Measurements from ENCODE around the gene KLHDC7B. TPM values are rescaled to one million over a fixed set of nuclear protein-coding genes. Genes with fewer than 3 reads are reported as not detected.

The KLHDC7B gene
- total RNA-seq, 1 experiment from 2014 or later, result 4.5 TPM

GRCh38 chr22:50520826-50521453, 24.8 kb upstream of the KLHDC7B start:
- Histone ChIP-seq H3K9me2 (replicated peaks; ENCODE audit: insufficient read depth, low read length) (no peaks in the 10 kb centered on the region), H3K9me3 (ENCODE audit: low read length) (no peaks in the 10 kb centered on the region), H3K27ac (ENCODE audit: low read length) (no peak overlapping the region), H2AFZ (ENCODE audit: low read length) (no peak overlapping the region), H3K9ac (ENCODE audit: low read length) (no peak overlapping the region), H3K4me2 (ENCODE audit: low read depth, low read length, poor library complexity, severe bottlenecking) (no peak overlapping the region), H3K4me1 (ENCODE audit: low read length) (peaks cover 16% of the 10 kb centered on the region), H3K4me3 (ENCODE audit: low read length) (no peak overlapping the region), H4K20me1 (ENCODE audit: insufficient read depth, low read depth, low read length) (peaks cover 14% of the 10 kb centered on the region), H3K79me2 (ENCODE audit: low read length) (peaks cover 30% of the 10 kb centered on the region), H3K27me3 (ENCODE audit: low read length) (no peaks in the 10 kb centered on the region), H3K36me3 (ENCODE audit: insufficient read depth, low read length) (0 out of 2 replicates have a peak, but pooled peaks cover 3% of the 10 kb centered on the region)
- DNase-seq, result no peak

DNA sequence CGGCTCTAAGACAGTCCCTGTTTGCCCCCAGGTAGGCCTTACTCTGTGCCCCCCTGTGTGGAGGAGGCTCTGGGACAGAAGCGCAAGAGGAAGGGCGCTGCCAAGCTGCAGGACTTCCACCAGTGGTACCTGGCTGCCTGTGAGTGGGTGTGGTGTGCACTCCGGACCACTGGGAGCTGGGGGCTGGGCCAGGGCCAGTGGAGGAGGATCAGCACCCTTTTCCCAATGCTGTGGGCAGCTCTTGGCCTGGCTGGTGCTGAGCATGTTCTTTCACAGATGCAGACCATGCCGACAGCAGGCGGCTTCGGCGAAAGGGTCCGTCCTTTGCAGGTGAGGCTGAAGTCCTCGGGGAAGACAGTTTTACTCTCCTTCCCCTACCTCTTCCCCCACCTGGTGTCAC, 24.0 kb upstream of the KLHDC7B start:
- Histone ChIP-seq H3K79me2 (ENCODE audit: low read length) (peaks cover 23% of the 10 kb centered on the region), H3K4me1 (ENCODE audit: low read length) (peaks cover 19% of the 10 kb centered on the region), H3K4me2 (ENCODE audit: low read depth, low read length, poor library complexity, severe bottlenecking) (no peak overlapping the region), H4K20me1 (ENCODE audit: insufficient read depth, low read depth, low read length) (peaks cover 14% of the 10 kb centered on the region), H3K4me3 (ENCODE audit: low read length) (no peak overlapping the region), H3K27ac (ENCODE audit: low read length) (no peak overlapping the region), H2AFZ (ENCODE audit: low read length) (no peak overlapping the region), H3K27me3 (ENCODE audit: low read length) (no peaks in the 10 kb centered on the region), H3K36me3 (ENCODE audit: insufficient read depth, low read length) (0 out of 2 replicates have a peak, but pooled peaks cover 3% of the 10 kb centered on the region), H3K9me2 (replicated peaks; ENCODE audit: insufficient read depth, low read length) (no peaks in the 10 kb centered on the region), H3K9me3 (ENCODE audit: low read length) (no peaks in the 10 kb centered on the region), H3K9ac (ENCODE audit: low read length) (no peak overlapping the region)
- no peak for DNase-seq

- DNase-seq, result no peak
- no peaks in the 10 kb centered on the region for H3K9me3 ChIP-seq (ENCODE audit: low read length)
- H3K27me3 ChIP-seq (ENCODE audit: low read length), result no peaks in the 10 kb centered on the region
- H4K20me1 ChIP-seq (ENCODE audit: insufficient read depth, low read depth, low read length), result peaks cover 14% of the 10 kb centered on the region
- no peak overlapping the region for H3K4me2 ChIP-seq (ENCODE audit: low read depth, low read length, poor library complexity, severe bottlenecking)
- peaks cover 22% of the 10 kb centered on the region for H3K79me2 ChIP-seq (ENCODE audit: low read length)
- no peak overlapping the region for H3K27ac ChIP-seq (ENCODE audit: low read length)
- no peak overlapping the region for H2AFZ ChIP-seq (ENCODE audit: low read length)
- no peak overlapping the region for H3K4me3 ChIP-seq (ENCODE audit: low read length)
- 0 out of 2 replicates have a peak, but pooled peaks cover 3% of the 10 kb centered on the region for H3K36me3 ChIP-seq (ENCODE audit: insufficient read depth, low read length)
- no peaks in the 10 kb centered on the region for H3K9me2 ChIP-seq (replicated peaks; ENCODE audit: insufficient read depth, low read length)
- H3K9ac ChIP-seq (ENCODE audit: low read length), result no peak overlapping the region
- H3K4me1 ChIP-seq (ENCODE audit: low read length), result peaks cover 25% of the 10 kb centered on the region
These were observed 23.4 kb upstream of the KLHDC7B start for GRCh38 chr22:50522208-50522805.

DNA sequence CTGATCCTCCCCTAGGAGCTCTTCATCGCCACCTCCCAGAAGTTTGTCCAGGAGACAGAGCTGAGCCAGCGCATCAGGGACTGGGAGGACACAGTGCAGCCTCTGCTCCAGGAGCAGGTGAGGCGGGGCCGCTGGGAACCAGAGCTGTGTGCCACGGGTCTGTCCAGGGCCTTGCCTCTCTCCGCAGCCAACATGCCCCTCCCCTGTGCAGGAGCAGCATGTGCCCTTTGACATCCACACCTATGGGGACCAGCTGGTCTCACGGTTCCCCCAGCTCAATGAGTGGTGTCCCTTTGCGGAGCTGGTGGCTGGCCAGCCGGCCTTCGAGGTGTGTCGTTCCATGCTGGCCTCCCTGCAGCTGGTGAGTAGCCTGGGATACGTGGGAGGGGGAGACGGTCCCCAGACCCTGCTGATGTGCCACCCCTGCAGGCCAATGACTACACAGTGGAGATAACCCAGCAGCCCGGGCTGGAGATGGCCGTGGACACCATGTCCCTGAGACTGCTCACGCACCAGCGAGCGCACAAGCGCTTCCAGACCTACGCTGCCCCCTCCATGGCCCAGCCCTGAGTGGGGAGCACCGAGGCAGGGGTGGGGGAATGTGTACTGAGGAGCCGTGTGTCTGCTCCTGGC, 22.8 kb upstream of the KLHDC7B start:
- Histone ChIP-seq H3K9me2 (replicated peaks; ENCODE audit: insufficient read depth, low read length) (no peaks in the 10 kb centered on the region), H3K9ac (ENCODE audit: low read length) (no peak overlapping the region), H3K4me3 (ENCODE audit: low read length) (no peak overlapping the region), H3K4me2 (ENCODE audit: low read depth, low read length, poor library complexity, severe bottlenecking) (no peak overlapping the region), H3K79me2 (ENCODE audit: low read length) (peaks cover 22% of the 10 kb centered on the region), H4K20me1 (ENCODE audit: insufficient read depth, low read depth, low read length) (peaks cover 14% of the 10 kb centered on the region), H3K27me3 (ENCODE audit: low read length) (no peaks in the 10 kb centered on the region), H3K36me3 (ENCODE audit: insufficient read depth, low read length) (0 out of 2 replicates have a peak, but pooled peaks cover 3% of the 10 kb centered on the region), H2AFZ (ENCODE audit: low read length) (no peak overlapping the region), H3K9me3 (ENCODE audit: low read length) (no peaks in the 10 kb centered on the region), H3K27ac (ENCODE audit: low read length) (no peak overlapping the region), H3K4me1 (ENCODE audit: low read length) (peaks cover 29% of the 10 kb centered on the region)
- peak; percentile 42 for DNase-seq

DNA sequence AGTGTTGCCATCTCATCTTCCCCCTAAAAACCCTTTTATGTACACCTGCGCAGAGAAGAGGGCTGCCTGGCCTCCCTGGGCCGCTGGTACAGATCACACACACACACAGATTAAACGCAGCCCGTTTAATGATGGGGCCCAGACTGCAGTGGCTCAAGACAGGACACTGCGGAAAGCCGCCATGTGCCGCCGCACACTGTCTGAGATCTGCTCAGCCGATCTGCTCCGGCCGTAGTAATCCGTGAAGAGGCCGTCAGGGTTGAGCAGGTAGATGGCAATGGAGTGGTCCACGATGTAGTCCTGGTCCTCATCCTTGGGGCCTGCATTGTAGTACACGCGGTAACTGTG, 22.3 kb upstream of the KLHDC7B start:
- Histone ChIP-seq H2AFZ (ENCODE audit: low read length) (no peak overlapping the region), H3K4me1 (ENCODE audit: low read length) (peaks cover 29% of the 10 kb centered on the region), H3K36me3 (ENCODE audit: insufficient read depth, low read length) (0 out of 2 replicates have a peak, but pooled peaks cover 3% of the 10 kb centered on the region), H3K79me2 (ENCODE audit: low read length) (peaks cover 22% of the 10 kb centered on the region), H3K4me2 (ENCODE audit: low read depth, low read length, poor library complexity, severe bottlenecking) (peak overlapping the region; percentile 98), H3K9me3 (ENCODE audit: low read length) (no peaks in the 10 kb centered on the region), H3K4me3 (ENCODE audit: low read length) (no peak overlapping the region), H3K27ac (ENCODE audit: low read length) (no peak overlapping the region), H3K9me2 (replicated peaks; ENCODE audit: insufficient read depth, low read length) (no peaks in the 10 kb centered on the region), H3K9ac (ENCODE audit: low read length) (no peak overlapping the region), H4K20me1 (ENCODE audit: insufficient read depth, low read depth, low read length) (peaks cover 14% of the 10 kb centered on the region), H3K27me3 (ENCODE audit: low read length) (no peaks in the 10 kb centered on the region)
- DNase-seq, result no peak

GRCh38 chr22:50523806-50524675, 21.7 kb upstream of the KLHDC7B start:
- Histone ChIP-seq H3K27ac (ENCODE audit: low read length) (no peak overlapping the region), H3K9ac (ENCODE audit: low read length) (peak overlapping the region; percentile 85)

DNA sequence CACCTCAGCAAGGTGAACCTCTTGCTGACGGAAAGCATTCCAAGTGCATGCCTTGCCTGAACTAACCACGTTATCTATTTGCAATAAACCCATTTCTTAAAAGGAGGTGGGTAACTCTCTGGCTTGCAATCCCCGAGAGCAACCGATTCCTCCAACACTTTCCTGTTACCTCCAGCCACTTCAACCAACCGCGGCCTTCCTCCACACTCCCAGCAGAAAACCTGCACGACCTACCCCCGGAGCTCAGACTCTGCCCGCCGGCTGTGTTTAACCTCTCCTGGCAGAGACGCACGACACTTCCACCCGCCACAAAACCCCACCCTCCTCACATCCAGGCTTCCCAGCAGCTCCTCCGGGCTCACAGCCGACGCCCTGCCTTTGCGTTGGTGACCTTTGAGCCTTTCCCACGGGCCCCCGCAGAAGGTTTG, 21.0 kb upstream of the KLHDC7B start:
- no peaks in the 10 kb centered on the region for H3K27me3 ChIP-seq (ENCODE audit: low read length)
- H3K9me2 ChIP-seq (replicated peaks; ENCODE audit: insufficient read depth, low read length), result no peaks in the 10 kb centered on the region
- peak overlapping the region; percentile 98 for H3K4me2 ChIP-seq (ENCODE audit: low read depth, low read length, poor library complexity, severe bottlenecking)
- peaks cover 29% of the 10 kb centered on the region for H3K4me1 ChIP-seq (ENCODE audit: low read length)
- H4K20me1 ChIP-seq (ENCODE audit: insufficient read depth, low read depth, low read length), result peaks cover 14% of the 10 kb centered on the region
- H3K9me3 ChIP-seq (ENCODE audit: low read length), result no peaks in the 10 kb centered on the region
- H3K4me3 ChIP-seq (ENCODE audit: low read length), result peak overlapping the region; percentile 98
- DNase-seq, result no peak
- H2AFZ ChIP-seq (ENCODE audit: low read length), result no peak overlapping the region
- peak overlapping the region; percentile 85 for H3K9ac ChIP-seq (ENCODE audit: low read length)
- no peaks in the 10 kb centered on the region for H3K36me3 ChIP-seq (ENCODE audit: insufficient read depth, low read length)
- H3K27ac ChIP-seq (ENCODE audit: low read length), result peak overlapping the region; percentile 87; the same call in 1 of the 2 replicates
- H3K79me2 ChIP-seq (ENCODE audit: low read length), result peaks cover 22% of the 10 kb centered on the region

More at GRCh38 chr22:50523806-50524675, 21.7 kb upstream of the KLHDC7B start:
- H3K4me2 ChIP-seq (ENCODE audit: low read depth, low read length, poor library complexity, severe bottlenecking), result peak overlapping the region; percentile 98
- H3K4me3 ChIP-seq (ENCODE audit: low read length), result peak overlapping the region; percentile 98
- H2AFZ ChIP-seq (ENCODE audit: low read length), result no peak overlapping the region
- H3K9me2 ChIP-seq (replicated peaks; ENCODE audit: insufficient read depth, low read length), result no peaks in the 10 kb centered on the region
- peaks cover 22% of the 10 kb centered on the region for H3K79me2 ChIP-seq (ENCODE audit: low read length)
- H3K36me3 ChIP-seq (ENCODE audit: insufficient read depth, low read length), result 0 out of 2 replicates have a peak, but pooled peaks cover 3% of the 10 kb centered on the region
- H4K20me1 ChIP-seq (ENCODE audit: insufficient read depth, low read depth, low read length), result peaks cover 14% of the 10 kb centered on the region
- no peaks in the 10 kb centered on the region for H3K9me3 ChIP-seq (ENCODE audit: low read length)
- peak; percentile 52 for DNase-seq
- no peaks in the 10 kb centered on the region for H3K27me3 ChIP-seq (ENCODE audit: low read length)
- H3K4me1 ChIP-seq (ENCODE audit: low read length), result peaks cover 29% of the 10 kb centered on the region

All from Karpas-422 (cell line).